ENCODE results near the gene HTR3B.
"Not testable (repeated sequence)": the region's sequence is repeated elsewhere in the genome, so short reads cannot be mapped to it uniquely, and the experiment has no call there.

Gene HTR3B

DNA sequence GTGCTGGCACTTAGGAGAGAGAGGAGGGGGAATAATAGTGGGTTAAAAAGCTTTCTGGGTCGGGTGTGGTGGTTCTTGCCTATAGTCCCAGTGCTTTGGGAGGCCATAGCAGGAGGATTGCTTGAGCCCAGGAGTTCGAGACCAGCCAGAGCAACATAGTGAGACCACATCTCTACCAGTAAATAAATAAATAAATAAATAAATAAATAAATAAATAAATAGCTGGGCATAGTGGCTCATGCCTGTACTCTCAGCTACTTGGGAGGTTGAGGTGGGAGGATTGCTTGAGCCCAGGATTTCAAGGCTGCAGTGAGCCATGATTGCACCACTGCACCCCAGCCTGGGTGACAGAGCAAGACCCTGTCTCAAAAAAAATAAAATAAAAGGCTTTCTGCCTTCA lies 41.6 kb downstream of the HTR3B start:
- not testable (repeated sequence) for DNase-seq (ENCODE audit: low read depth)

GRCh38 chr11:113947994-113948393 lies 43.4 kb downstream of the HTR3B start:
- no peak for DNase-seq (ENCODE audit: low read depth)

- DNase-seq (ENCODE audit: low read depth): no peak
These were observed 45.3 kb downstream of the HTR3B start for GRCh38 chr11:113949891-113950290.

DNA sequence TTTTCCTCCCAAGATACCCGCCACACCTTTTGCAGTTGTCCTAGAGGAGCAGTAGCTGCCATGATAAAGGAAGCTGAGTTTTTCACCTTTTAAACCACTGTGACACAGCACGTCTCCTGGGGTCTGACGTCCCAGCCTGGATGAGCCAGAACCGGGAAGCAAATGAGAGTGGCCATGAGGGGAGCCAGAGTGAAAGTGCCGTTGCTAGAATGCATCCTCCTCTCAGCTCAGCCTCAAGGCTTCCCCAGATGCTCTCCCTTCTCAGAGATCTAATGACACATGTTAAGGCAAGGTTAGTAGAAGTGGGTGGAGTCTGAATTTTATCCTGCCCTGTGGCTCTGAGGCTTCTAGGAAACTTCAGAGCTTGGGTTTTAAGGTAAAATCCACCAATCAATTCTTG lies 46.9 kb downstream of the HTR3B start:
- no peak for DNase-seq (ENCODE audit: low read depth)

DNA sequence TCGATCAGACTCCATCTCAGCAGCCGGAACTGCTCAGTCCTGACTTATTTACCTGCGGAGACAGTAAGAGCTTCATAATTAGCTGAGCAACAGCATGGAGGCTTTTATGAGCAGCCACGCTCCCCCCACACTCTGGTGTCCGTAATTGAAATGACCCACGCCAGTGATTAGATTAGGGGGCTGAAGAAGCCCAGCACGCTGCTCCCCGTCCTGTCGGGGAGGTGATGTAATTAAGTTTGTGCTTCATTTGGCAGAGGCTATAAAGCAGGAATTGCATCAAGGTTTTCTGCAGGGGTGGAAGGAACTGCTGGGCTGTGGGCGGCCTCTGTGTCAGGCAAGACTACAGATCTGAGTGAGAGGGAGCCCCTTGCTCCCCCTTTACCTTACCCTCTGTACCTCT lies 47.5 kb downstream of the HTR3B start:
- DNase-seq (ENCODE audit: low read depth): no peak

DNA sequence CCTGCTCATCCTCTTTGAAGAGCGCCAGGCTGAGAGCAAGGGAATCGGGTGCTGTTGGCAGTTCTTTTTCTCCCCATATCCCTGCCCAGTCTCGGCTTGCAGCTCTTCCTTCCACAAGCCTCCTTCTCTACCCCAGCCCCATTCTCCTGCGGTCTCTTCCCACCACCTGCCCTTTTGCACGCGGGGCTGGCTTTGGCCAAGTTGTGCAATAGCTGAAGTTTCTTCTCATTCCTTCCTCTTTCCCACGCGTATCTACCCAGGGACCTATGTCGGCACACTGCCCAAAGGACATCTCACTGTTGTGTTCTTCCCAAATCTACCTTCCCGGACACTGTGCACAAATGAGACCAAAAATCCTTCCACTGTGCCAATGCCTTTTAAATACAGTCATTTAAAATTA lies 48.0 kb downstream of the HTR3B start:
- no peak for DNase-seq (ENCODE audit: low read depth)

DNA sequence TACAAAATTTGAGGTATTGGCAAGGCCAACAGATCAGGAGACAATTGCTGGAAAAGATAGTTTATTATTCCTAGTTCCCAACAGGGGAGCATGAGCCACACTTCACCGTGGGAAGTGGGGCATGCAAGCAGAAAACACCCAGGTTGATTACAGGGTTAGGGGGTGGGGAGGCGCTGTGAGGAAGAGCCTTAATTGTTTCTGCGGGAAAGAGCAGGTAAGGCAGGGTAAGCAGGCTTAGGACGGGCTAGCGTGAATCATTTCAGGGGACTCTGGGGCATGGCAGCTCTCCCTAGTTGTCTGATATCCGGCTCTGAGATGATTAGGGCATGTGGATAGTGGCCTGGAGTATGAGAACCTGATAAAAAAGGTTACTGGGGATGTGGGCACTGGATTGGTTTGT lies 49.6 kb downstream of the HTR3B start:
- DNase-seq (ENCODE audit: low read depth): no peak

DNA sequence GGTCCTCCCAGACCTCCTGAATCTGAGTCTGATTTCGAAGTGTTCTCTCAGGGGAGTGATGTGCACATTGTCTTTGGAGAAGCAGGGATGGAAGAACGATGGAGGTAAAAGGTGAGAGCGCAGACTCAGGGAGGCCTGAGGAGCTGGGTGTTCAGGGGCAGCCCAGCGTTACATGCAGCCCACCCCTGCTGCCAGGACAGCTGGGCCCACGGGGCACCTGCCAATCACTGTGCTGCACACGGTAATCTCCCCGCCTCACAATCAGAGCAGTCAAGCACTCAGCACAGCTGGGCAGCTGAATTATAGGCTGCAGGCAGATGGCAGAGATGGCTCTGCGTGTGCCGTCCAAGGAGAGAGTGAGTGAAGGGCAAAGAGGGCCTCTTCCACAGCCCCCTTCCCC lies 52.4 kb downstream of the HTR3B start:
- no peak for DNase-seq (ENCODE audit: low read depth)

GRCh38 chr11:113960702-113961330 lies 56.2 kb downstream of the HTR3B start:
- DNase-seq (ENCODE audit: low read depth): no peak

GRCh38 chr11:113967361-113967760 lies 62.8 kb downstream of the HTR3B start:
- DNase-seq (ENCODE audit: low read depth): no peak

- no peak for DNase-seq (ENCODE audit: low read depth)
These were observed 67.1 kb downstream of the HTR3B start for GRCh38 chr11:113971506-113972195.

- DNase-seq (ENCODE audit: low read depth): no peak
These were observed 70.3 kb downstream of the HTR3B start, which contains the start of gene HTR3A for GRCh38 chr11:113974741-113975470. HTR3A (plus strand) TSS chr11:113975108; CDS start chr11:113975326, 218 bp downstream.

DNA sequence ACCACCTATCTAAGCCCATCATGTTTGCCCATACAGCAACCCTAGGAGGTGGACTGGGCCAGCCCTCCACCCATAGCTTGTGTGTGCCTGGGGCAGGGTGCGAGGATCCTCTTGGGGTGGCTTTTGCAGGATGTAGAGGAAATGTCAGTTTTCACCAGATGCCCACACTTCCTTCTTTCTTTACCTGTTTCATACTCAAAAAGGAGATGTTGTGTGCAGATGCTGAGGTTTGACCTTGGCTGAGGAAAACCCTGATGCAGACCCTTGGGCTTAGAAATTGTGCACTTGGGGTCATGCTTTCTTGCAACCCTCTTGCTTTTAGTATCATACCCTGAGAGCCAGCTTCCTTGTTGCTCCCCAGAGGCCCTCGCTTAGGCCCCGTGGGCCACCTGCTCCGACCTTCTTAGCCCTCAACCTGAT lies 72.5 kb downstream of the HTR3B start:
- DNase-seq (ENCODE audit: low read depth): no peak

GRCh38 chr11:113977701-113978100 lies 73.1 kb downstream of the HTR3B start:
- no peak for DNase-seq (ENCODE audit: low read depth)

DNA sequence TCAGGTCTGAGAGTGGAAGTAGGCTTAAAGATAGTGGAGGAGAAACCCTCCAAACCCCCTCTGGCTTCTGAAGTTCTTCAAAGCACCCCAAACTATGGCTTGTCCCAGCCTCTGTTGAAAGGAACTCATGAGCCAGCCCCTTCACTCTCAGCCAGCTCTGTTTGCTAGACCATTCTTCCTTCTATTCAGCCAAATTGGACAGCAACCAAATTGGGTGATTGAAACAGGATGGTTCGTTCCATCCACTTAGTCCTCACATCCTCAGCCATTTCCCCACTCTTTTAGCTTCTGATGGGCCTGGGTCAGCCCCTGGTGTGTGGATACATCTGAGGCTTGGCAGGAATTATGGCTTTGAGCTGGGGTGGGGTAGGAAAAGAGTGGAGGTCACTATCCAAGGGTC lies 74.8 kb downstream of the HTR3B start:
- DNase-seq (ENCODE audit: low read depth): no peak

GRCh38 chr11:113980785-113981184 lies 76.2 kb downstream of the HTR3B start:
- DNase-seq (ENCODE audit: low read depth): no peak

GRCh38 chr11:113982306-113982705 lies 77.7 kb downstream of the HTR3B start:
- no peak for DNase-seq (ENCODE audit: low read depth)

DNA sequence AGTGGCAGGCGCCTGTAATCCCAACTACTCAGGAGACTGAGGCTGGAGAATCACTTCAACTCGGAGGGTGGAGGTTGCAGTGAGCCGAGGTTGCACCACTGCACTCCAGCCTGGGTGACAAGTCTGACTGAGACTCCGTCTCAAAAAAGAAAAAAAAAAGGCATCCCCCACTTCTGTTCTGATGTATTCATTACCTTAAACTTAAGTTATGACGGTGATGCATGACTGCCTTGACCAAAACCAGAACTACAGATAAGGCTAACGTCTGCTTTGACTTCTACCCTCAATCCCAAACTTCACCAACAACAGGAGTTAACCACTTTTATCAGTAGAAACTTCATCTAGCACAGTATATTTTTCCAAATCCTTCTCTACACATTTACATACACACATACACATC lies 80.2 kb downstream of the HTR3B start:
- no peak for DNase-seq (ENCODE audit: low read depth)

- DNase-seq (ENCODE audit: low read depth): no peak
These were observed 81.3 kb downstream of the HTR3B start for GRCh38 chr11:113985906-113986305.

DNA sequence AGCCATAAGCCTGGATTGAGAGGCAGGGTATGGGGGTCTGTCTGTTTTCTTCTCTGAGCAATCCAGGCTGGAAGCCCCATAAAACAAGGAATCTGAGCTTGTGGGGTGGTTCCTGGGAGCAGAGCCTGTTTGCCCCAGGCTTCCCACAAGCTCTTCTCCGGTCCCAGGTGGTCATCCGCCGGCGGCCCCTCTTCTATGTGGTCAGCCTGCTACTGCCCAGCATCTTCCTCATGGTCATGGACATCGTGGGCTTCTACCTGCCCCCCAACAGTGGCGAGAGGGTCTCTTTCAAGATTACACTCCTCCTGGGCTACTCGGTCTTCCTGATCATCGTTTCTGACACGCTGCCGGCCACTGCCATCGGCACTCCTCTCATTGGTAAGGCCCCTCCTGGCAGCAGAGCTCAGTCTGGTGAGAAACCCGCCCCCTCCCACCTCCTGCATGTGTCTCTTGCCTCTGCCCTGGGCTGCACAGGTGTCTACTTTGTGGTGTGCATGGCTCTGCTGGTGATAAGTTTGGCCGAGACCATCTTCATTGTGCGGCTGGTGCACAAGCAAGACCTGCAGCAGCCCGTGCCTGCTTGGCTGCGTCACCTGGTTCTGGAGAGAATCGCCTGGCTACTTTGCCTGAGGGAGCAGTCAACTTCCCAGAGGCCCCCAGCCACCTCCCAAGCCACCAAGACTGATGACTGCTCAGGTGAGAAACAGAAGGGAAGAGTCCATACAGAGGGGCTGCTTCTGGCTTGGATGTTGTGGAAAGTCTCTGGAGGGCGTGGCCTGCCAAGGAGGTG lies 82.0 kb downstream of the HTR3B start:
- no peak for DNase-seq (ENCODE audit: low read depth)

DNA sequence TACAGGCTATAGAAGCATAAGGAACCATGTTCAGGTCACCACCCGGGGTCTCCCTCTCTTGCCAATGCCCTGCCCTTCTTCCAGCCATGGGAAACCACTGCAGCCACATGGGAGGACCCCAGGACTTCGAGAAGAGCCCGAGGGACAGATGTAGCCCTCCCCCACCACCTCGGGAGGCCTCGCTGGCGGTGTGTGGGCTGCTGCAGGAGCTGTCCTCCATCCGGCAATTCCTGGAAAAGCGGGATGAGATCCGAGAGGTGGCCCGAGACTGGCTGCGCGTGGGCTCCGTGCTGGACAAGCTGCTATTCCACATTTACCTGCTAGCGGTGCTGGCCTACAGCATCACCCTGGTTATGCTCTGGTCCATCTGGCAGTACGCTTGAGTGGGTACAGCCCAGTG lies 84.8 kb downstream of the HTR3B start:
- no peak for DNase-seq (ENCODE audit: low read depth)

DNA sequence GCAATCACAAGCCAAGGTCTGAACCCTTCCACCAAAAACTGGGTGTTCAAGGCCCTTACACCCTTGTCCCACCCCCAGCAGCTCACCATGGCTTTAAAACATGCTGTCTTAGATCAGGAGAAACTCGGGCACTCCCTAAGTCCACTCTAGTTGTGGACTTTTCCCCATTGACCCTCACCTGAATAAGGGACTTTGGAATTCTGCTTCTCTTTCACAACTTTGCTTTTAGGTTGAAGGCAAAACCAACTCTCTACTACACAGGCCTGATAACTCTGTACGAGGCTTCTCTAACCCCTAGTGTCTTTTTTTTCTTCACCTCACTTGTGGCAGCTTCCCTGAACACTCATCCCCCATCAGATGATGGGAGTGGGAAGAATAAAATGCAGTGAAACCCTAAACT lies 85.3 kb downstream of the HTR3B start:
- no peak for DNase-seq (ENCODE audit: low read depth)

Measured in GM04503 (cell line).